H1 (cell line): ENCODE data around the gene SLMAP. TPM values are rescaled to one million over a fixed set of nuclear protein-coding genes. Genes with fewer than 3 reads are reported as not detected.

Experiments
- CTCF ChIA-PET: fragments of 300-600 bp; sonication (Branson Sonifier 250); formaldehyde crosslinking; loops from one replicate; lab custom pipeline; 2021; ENCODE audit not compliant: partially characterized antibody; lab: Charles Lee
- POLR2A ChIA-PET: fragments of 300-600 bp; sonication (Branson Sonifier 250); formaldehyde crosslinking; loops from one replicate; lab custom pipeline; 2021; ENCODE audit warnings: inconsistent platforms; ENCODE audit not compliant: partially characterized antibody; lab: Charles Lee
- DNase-seq, 2 experiments: peaks; one replicate each; pipeline versions ENCODE4 v3.0.0 to v3.0.0-alpha.2; 2010 to 2022; ENCODE audit warnings: low spot score in 2 of 2, low read depth in 1 of 2, mixed read lengths in 1 of 2
- FAIRE-seq: peaks from 2 replicates; lab custom pipeline; 2011; peaks lifted over from hg19 to GRCh38; lab: Jason Lieb, UNC
- H2AFZ ChIP-seq: 2 replicates; pipeline ENCODE4 v1.8.1; 2012; ENCODE audit warnings: low read length, inconsistent platforms
- H2AK5ac ChIP-seq: 2 replicates; pipeline ENCODE4 v1.6.1; 2013; ENCODE audit warnings: low read depth, low read length
- H2BK120ac ChIP-seq: replicated peaks from 2 replicates; pipeline ENCODE3; 2013; ENCODE audit warnings: low read depth, low read length, inconsistent platforms
- H2BK12ac ChIP-seq: 2 replicates; pipeline ENCODE4 v1.6.1; 2013; ENCODE audit warnings: low read depth, low read length
- H2BK15ac ChIP-seq: 2 replicates; pipeline ENCODE4 v1.6.1; 2013; ENCODE audit warnings: low read length
- H2BK20ac ChIP-seq: 2 replicates; pipeline ENCODE4 v1.6.1; 2013; ENCODE audit warnings: low read length
- H2BK5ac ChIP-seq: 2 replicates; pipeline ENCODE4 v1.6.1; 2013; ENCODE audit warnings: low read depth, low read length
- H3K14ac ChIP-seq: 2 replicates; pipeline ENCODE4 v1.6.1; 2013; ENCODE audit warnings: inconsistent platforms; ENCODE audit not compliant: insufficient read length
- H3K18ac ChIP-seq: 2 replicates; pipeline ENCODE4 v1.6.1; 2013; ENCODE audit warnings: low read length; ENCODE audit errors: extremely low read depth
- H3K23ac ChIP-seq: 2 replicates; pipeline ENCODE4 v1.6.1; 2013; ENCODE audit warnings: inconsistent platforms; ENCODE audit not compliant: insufficient read length
- H3K23me2 ChIP-seq: 2 replicates; pipeline ENCODE4 v1.6.1; 2013; ENCODE audit warnings: low read depth, low read length
- H3K27ac ChIP-seq: 2 replicates; pipeline ENCODE4 v1.6.1; 2011; ENCODE audit warnings: low read depth, low read length, inconsistent platforms
- H3K27me3 ChIP-seq, 4 experiments: replicated peaks in 1 of 4; 1 replicate in 1 of 4; 2 replicates in 3 of 4; pipeline versions ENCODE4 v1.6.1 to v1.8.1; 2011 to 2013; ENCODE audit warnings: low read length in 3 of 4, mild to moderate bottlenecking in 3 of 4, inconsistent platforms in 2 of 4, mixed read lengths in 2 of 4, moderate library complexity in 1 of 4; ENCODE audit not compliant: control insufficient read depth in 3 of 4, insufficient read depth in 3 of 4; ENCODE audit errors: extremely low read depth in 1 of 4
- H3K36me3 ChIP-seq, 4 experiments: 2 replicates each; pipeline versions ENCODE4 v1.6.1 to v1.8.1; 2011 to 2013; ENCODE audit warnings: mild to moderate bottlenecking in 4 of 4, low read length in 3 of 4, moderate library complexity in 2 of 4, control low read depth in 1 of 4, inconsistent platforms in 1 of 4; ENCODE audit not compliant: insufficient read depth in 4 of 4, control insufficient read depth in 2 of 4
- H3K4ac ChIP-seq: replicated peaks from 2 replicates; pipeline ENCODE3; 2013; ENCODE audit warnings: low read length, low read depth, mixed read lengths, inconsistent platforms; ENCODE audit not compliant: insufficient read length
- H3K4me1 ChIP-seq, 4 experiments: replicated peaks in 1 of 4; 1 replicate in 1 of 4; 2 replicates in 3 of 4; pipeline versions ENCODE4 v1.6.1 to v1.8.1; 2011 to 2013; ENCODE audit warnings: low read length in 3 of 4, inconsistent platforms in 2 of 4, mixed read lengths in 1 of 4; ENCODE audit not compliant: insufficient read depth in 4 of 4, control insufficient read depth in 3 of 4
- H3K4me2 ChIP-seq, 2 experiments: 2 replicates each; pipeline versions ENCODE4 v1.6.1 to v1.8.1; 2011 to 2013; ENCODE audit warnings: low read depth in 2 of 2, low read length in 2 of 2, control low read depth in 1 of 2, inconsistent platforms in 1 of 2, mild to moderate bottlenecking in 1 of 2; ENCODE audit not compliant: insufficient read depth in 1 of 2
- H3K4me3 ChIP-seq, 4 experiments: fragments of 200-600, 300-600 bp in 1 of 4; sonication (generic), shearing (Covaris generic), sonication (Bioruptor Twin) in 1 of 4; 2 replicates each; pipeline versions ENCODE4 v1.5.1 to v1.8.1; 2011 to 2016; ENCODE audit warnings: low read length in 4 of 4, low read depth in 3 of 4, control low read depth in 2 of 4, inconsistent platforms in 2 of 4, mild to moderate bottlenecking in 2 of 4, mixed read lengths in 1 of 4, moderate library complexity in 1 of 4; ENCODE audit not compliant: insufficient read depth in 2 of 4; ENCODE audit errors: extremely low read depth in 1 of 4
- H3K56ac ChIP-seq: replicated peaks from 2 replicates; pipeline ENCODE3; 2013; ENCODE audit warnings: low read depth, mild to moderate bottlenecking, mixed read lengths, low read length, inconsistent platforms; ENCODE audit not compliant: insufficient read length
- H3K79me1 ChIP-seq: 2 replicates; pipeline ENCODE4 v1.6.1; 2013; ENCODE audit warnings: low read depth, low read length, control low read depth
- H3K79me2 ChIP-seq, 2 experiments: 2 replicates each; pipeline versions ENCODE4 v1.6.1 to v1.8.1; 2012 to 2013; ENCODE audit warnings: low read length in 2 of 2, mild to moderate bottlenecking in 2 of 2, inconsistent platforms in 1 of 2; ENCODE audit not compliant: insufficient read depth in 2 of 2, control insufficient read depth in 1 of 2
- H3K9ac ChIP-seq, 4 experiments: replicated peaks in 1 of 4; 1 replicate in 1 of 4; 2 replicates in 3 of 4; pipeline versions ENCODE4 v1.6.1 to v1.8.1; 2011 to 2013; ENCODE audit warnings: low read depth in 3 of 4, low read length in 3 of 4, control low read depth in 2 of 4, mild to moderate bottlenecking in 2 of 4, moderate library complexity in 2 of 4, inconsistent platforms in 1 of 4; ENCODE audit errors: extremely low read depth in 1 of 4
- H3K9me3 ChIP-seq, 2 experiments: 2 replicates each; pipeline versions ENCODE4 v1.6.1 to v1.8.1; 2012 to 2013; ENCODE audit warnings: mild to moderate bottlenecking in 2 of 2, moderate library complexity in 2 of 2, control low read depth in 1 of 2, inconsistent platforms in 1 of 2, low read depth in 1 of 2, low read length in 1 of 2, mixed read lengths in 1 of 2; ENCODE audit not compliant: insufficient read depth in 2 of 2
- H4K20me1 ChIP-seq, 2 experiments: replicated peaks in 1 of 2; 2 replicates each; pipeline versions ENCODE3 to v1.8.1; 2011 to 2013; ENCODE audit warnings: inconsistent platforms in 2 of 2, low read length in 2 of 2, mild to moderate bottlenecking in 1 of 2; ENCODE audit not compliant: insufficient read depth in 2 of 2, control insufficient read depth in 1 of 2
- H4K5ac ChIP-seq: 2 replicates; pipeline ENCODE4 v1.6.1; 2013; ENCODE audit warnings: low read length, low read depth, mixed read lengths, inconsistent platforms; ENCODE audit not compliant: insufficient read length
- H4K8ac ChIP-seq: 2 replicates; pipeline ENCODE4 v1.8.0; 2013; ENCODE audit warnings: mild to moderate bottlenecking, moderate library complexity, low read length, inconsistent platforms; ENCODE audit not compliant: insufficient read depth; ENCODE audit errors: extremely low read depth
- H4K91ac ChIP-seq: replicated peaks from 2 replicates; pipeline ENCODE3; 2013; ENCODE audit warnings: low read length, mixed read lengths, inconsistent platforms; ENCODE audit not compliant: insufficient read length
- CEBPB ChIP-seq: IDR thresholded peaks from 2 replicates; pipeline ENCODE4 v1.6.1; 2012; ENCODE audit warnings: low read depth, low read length
- CTBP2 ChIP-seq: IDR thresholded peaks from 2 replicates; pipeline ENCODE4 v1.7.0; 2011; ENCODE audit warnings: borderline replicate concordance, mild to moderate bottlenecking, moderate library complexity, mixed read lengths, low read length; ENCODE audit not compliant: insufficient read depth, insufficient read length
- E2F6 ChIP-seq: IDR thresholded peaks from 2 replicates; pipeline ENCODE4 v1.6.1; 2012; ENCODE audit warnings: inconsistent platforms
- EZH2 ChIP-seq: fragments of 200-600 bp; sonication (generic); IDR thresholded peaks from 2 replicates; pipeline ENCODE4 v1.7.1; 2012; ENCODE audit warnings: low read depth, mild to moderate bottlenecking, moderate library complexity, low read length, inconsistent platforms; ENCODE audit not compliant: severe bottlenecking
- HDAC2 ChIP-seq, 2 experiments: fragments of 300-600 bp in 1 of 2; sonication (generic) in 1 of 2; IDR thresholded peaks; 2 replicates each; pipeline ENCODE4 v1.6.1; 2011 to 2012; ENCODE audit warnings: low read depth in 2 of 2, low read length in 2 of 2, mild to moderate bottlenecking in 2 of 2, moderate library complexity in 2 of 2, borderline replicate concordance in 1 of 2, inconsistent platforms in 1 of 2
- KDM4A ChIP-seq: IDR thresholded peaks from one replicate; pipeline ENCODE4 v1.7.1; 2012; ENCODE audit warnings: low read depth, mild to moderate bottlenecking, moderate library complexity, low read length, inconsistent platforms; ENCODE audit not compliant: severe bottlenecking
- MAX ChIP-seq: IDR thresholded peaks from 2 replicates; pipeline ENCODE4 v1.6.1; 2012; ENCODE audit warnings: inconsistent platforms
- RAD21 ChIP-seq, 2 experiments: IDR thresholded peaks in 1 of 2; conservative IDR thresholded peaks in 1 of 2; 2 replicates each; pipeline ENCODE4 v1.6.1; 2011; ENCODE audit warnings: low read depth in 2 of 2, low read length in 2 of 2, improper control_type of control experiment in 1 of 2, inconsistent platforms in 1 of 2, mild to moderate bottlenecking in 1 of 2, moderate library complexity in 1 of 2
- RFX5 ChIP-seq: IDR thresholded peaks from 2 replicates; pipeline ENCODE4 v1.6.1; 2011; ENCODE audit warnings: low read depth, low read length, improper control_type of control experiment, borderline replicate concordance
- RXRA ChIP-seq: IDR thresholded peaks from 2 replicates; pipeline ENCODE4 v1.6.1; 2011; ENCODE audit warnings: low read depth, mild to moderate bottlenecking, low read length, moderate library complexity; ENCODE audit not compliant: insufficient read depth
- SIX5 ChIP-seq: IDR thresholded peaks from 2 replicates; pipeline ENCODE4 v1.6.1; 2011; ENCODE audit warnings: mild to moderate bottlenecking, low read depth, low read length
- SUZ12 ChIP-seq: fragments of 200-600 bp; sonication (generic); IDR thresholded peaks from 2 replicates; pipeline ENCODE4 v1.6.1; 2012; ENCODE audit warnings: mild to moderate bottlenecking, inconsistent platforms, low read length, moderate library complexity, mixed read lengths
- TEAD4 ChIP-seq: IDR thresholded peaks from 2 replicates; pipeline ENCODE4 v1.6.1; 2012; ENCODE audit warnings: low read depth, low read length, inconsistent platforms, mixed read lengths
- WGBS, 2 experiments: shearing (Covaris generic) in 1 of 2; methylation state at CpG; one replicate each; pipeline versions ENCODE4 v1.1.6 to v1.1.7; 2013 to 2015; ENCODE audit warnings: low lambda C conversion rate in 2 of 2, mixed read lengths in 2 of 2, inconsistent platforms in 1 of 2, low coverage in 1 of 2, missing lambda C conversion rate in 1 of 2; ENCODE audit not compliant: insufficient replicate concordance in 2 of 2, insufficient coverage in 1 of 2, insufficient read length in 1 of 2; ENCODE audit errors: extremely low coverage in 1 of 2, missing lambda C conversion rate in 1 of 2; 5-methylcytosine and 5-hydroxymethylcytosine counted together
- polyA plus RNA-seq, 7 experiments: library from polyadenylated mRNA; depleted of rRNA in 3 of 7; stranded (reverse) in 5 of 7; unstranded in 2 of 7; fragments of >200 nt in 5 of 7; fragments of 200-250 nt in 2 of 7; gene quantifications; 1 replicate in 5 of 7; 2 replicates in 1 of 7; 4 replicates in 1 of 7; pipeline versions ENCODE4 v1.2.1 to v1.2.3, GENCODE V29; 2011 to 2013; ENCODE audit warnings: missing spikeins in 2 of 7, mixed read lengths in 2 of 7
- total RNA-seq: library from RNA; stranded (reverse); fragmentation: NEBNext Ultra II Directional; extraction: Animal tissue kit (Norgen Biotek cat#: 25700); gene quantifications from 2 replicates; pipeline ENCODE4 v1.2.1, GENCODE V29; 2021

SLMAP gene
- total and polyA plus RNA-seq, 2 of the 8 experiments (the other 6 are each of a cell fraction or from before 2014, with no cell fraction given): 13.6 to 70.4 TPM

- WGBS, 2 experiments: 94% methylated on average over 6 of the region's 6 CpGs; no CpG with 5 or more reads in 1 of the 2 experiments
- FAIRE-seq (no peak), DNase-seq (no peak)
- Histone ChIP-seq H3K4me3 (no peak overlapping the region), H3K18ac (no peak overlapping the region), H4K5ac (no peak overlapping the region), H3K4me2 (no peak overlapping the region), H4K91ac (no peak overlapping the region), H2BK15ac (no peak overlapping the region), H3K27ac (no peak overlapping the region), H3K36me3 (no peaks in the 10 kb centered on the region), H2BK5ac (no peak overlapping the region), H3K56ac (no peak overlapping the region), H3K27me3 (no peaks in the 10 kb centered on the region), H3K14ac (no peak overlapping the region), H2BK12ac (no peak overlapping the region), H4K20me1 (peaks cover 0 to 3% of the 10 kb centered on the region in 2 experiments), H3K9ac (no peak overlapping the region), H3K79me1 (peaks cover 5% of the 10 kb centered on the region; the same call in 1 of the 2 replicates), H2AK5ac (no peak overlapping the region), H3K79me2 (peaks cover 0 to 84% of the 10 kb centered on the region in 2 experiments; a peak in 3 of 4 replicates), H3K9me3 (no peaks in the 10 kb centered on the region), H3K23ac (no peak overlapping the region), H2BK20ac (no peak overlapping the region), H3K4me1 (no peaks in the 10 kb centered on the region), H3K23me2 (no peaks in the 10 kb centered on the region), H2BK120ac (no peak overlapping the region), H4K8ac (no peak overlapping the region), H2AFZ (no peak overlapping the region), H3K4ac (no peak overlapping the region)
- POLR2A ChIA-PET: no interaction called here
- CTCF ChIA-PET: no interaction called here
- TF ChIP-seq RFX5 (no peak), RXRA (no peak), EZH2 (no peak), MAX (no peak), HDAC2 (IDR thresholded peaks at IDR 0.05; ENCODE audit: borderline replicate concordance in 1 of 2, low read depth in 2 of 2, low read length in 2 of 2) (no peak), TEAD4 (no peak), SIX5 (no peak), E2F6 (no peak), RAD21 (IDR thresholded peaks at IDR 0.05 in 1 of 2, conservative IDR thresholded peaks at IDR 0.05 in 1 of 2; ENCODE audit: low read depth in 2 of 2, low read length in 2 of 2) (no peak), CEBPB (no peak), KDM4A (no peak), SUZ12 (no peak), CTBP2 (no peak)
Observed at GRCh38 chr3:57794951-57795350, 38.8 kb downstream of the SLMAP start.
